Astrocyte (in vitro differentiated cells and primary cell): ENCODE measurements around the gene FBLN5. TPM values are rescaled to one million over a fixed set of nuclear protein-coding genes. Genes with fewer than 3 reads are reported as not detected.

Experiments
- DNase-seq: peaks from one replicate; pipeline ENCODE4 v3.0.0-alpha.2; 2010; ENCODE audit warnings: low read depth
- FAIRE-seq: peaks from 2 replicates; lab custom pipeline; 2011; peaks lifted over from hg19 to GRCh38; lab: Jason Lieb, UNC
- H2AFZ ChIP-seq: 2 replicates; pipeline ENCODE4 v1.6.0; 2012; ENCODE audit warnings: low read depth, low read length, inconsistent platforms
- H3K27ac ChIP-seq: 2 replicates; pipeline ENCODE4 v1.5.1; 2011; ENCODE audit warnings: low read depth, low read length, inconsistent platforms
- H3K27me3 ChIP-seq: 2 replicates; pipeline ENCODE4 v1.6.0; 2011; ENCODE audit warnings: low read length, inconsistent platforms; ENCODE audit not compliant: insufficient read depth
- H3K36me3 ChIP-seq: 2 replicates; pipeline ENCODE4 v1.5.1; 2011; ENCODE audit warnings: low read length, inconsistent platforms; ENCODE audit not compliant: insufficient read depth
- H3K4me1 ChIP-seq: 2 replicates; pipeline ENCODE4 v1.5.1; 2011; ENCODE audit warnings: low read length, inconsistent platforms; ENCODE audit not compliant: insufficient read depth
- H3K4me2 ChIP-seq: 2 replicates; pipeline ENCODE4 v1.6.0; 2012; ENCODE audit warnings: low read length, inconsistent platforms
- H3K4me3 ChIP-seq: 2 replicates; pipeline ENCODE4 v1.5.1; 2011; ENCODE audit warnings: low read depth, mild to moderate bottlenecking, low read length, inconsistent platforms; ENCODE audit not compliant: insufficient read depth
- H3K79me2 ChIP-seq: 2 replicates; pipeline ENCODE4 v1.6.0; 2012; ENCODE audit warnings: mild to moderate bottlenecking, low read length, inconsistent platforms; ENCODE audit not compliant: insufficient read depth
- H3K9ac ChIP-seq: 2 replicates; pipeline ENCODE4 v1.6.0; 2012; ENCODE audit warnings: mild to moderate bottlenecking, low read length, inconsistent platforms
- H3K9me3 ChIP-seq: 2 replicates; pipeline ENCODE4 v1.5.1; 2012; ENCODE audit warnings: low read depth, mild to moderate bottlenecking, low read length, inconsistent platforms; ENCODE audit not compliant: insufficient read depth
- H4K20me1 ChIP-seq: 2 replicates; pipeline ENCODE4 v1.6.0; 2012; ENCODE audit warnings: low read length, inconsistent platforms; ENCODE audit not compliant: insufficient read depth
- H3K27ac Mint-ChIP-seq: one replicate; pipeline ENCODE4 v1.8.0; 2021; ENCODE audit warnings: mild to moderate bottlenecking, mixed read lengths; ENCODE audit not compliant: unreplicated experiment
- H3K27me3 Mint-ChIP-seq: one replicate; pipeline ENCODE4 v1.8.0; 2021; ENCODE audit warnings: low read depth, mixed read lengths; ENCODE audit not compliant: unreplicated experiment
- H3K36me3 Mint-ChIP-seq: one replicate; pipeline ENCODE4 v1.8.0; 2021; ENCODE audit warnings: low read depth, mixed read lengths; ENCODE audit not compliant: unreplicated experiment
- H3K4me1 Mint-ChIP-seq: one replicate; pipeline ENCODE4 v1.8.0; 2021; ENCODE audit warnings: low read depth, mixed read lengths; ENCODE audit not compliant: unreplicated experiment
- H3K4me3 Mint-ChIP-seq: one replicate; pipeline ENCODE4 v1.8.0; 2021; ENCODE audit warnings: mild to moderate bottlenecking, moderate library complexity, mixed read lengths; ENCODE audit not compliant: unreplicated experiment
- H3K9me3 Mint-ChIP-seq: one replicate; pipeline ENCODE4 v1.8.0; 2021; ENCODE audit warnings: mild to moderate bottlenecking, mixed read lengths; ENCODE audit not compliant: unreplicated experiment
- EZH2 ChIP-seq: IDR thresholded peaks from 2 replicates; pipeline ENCODE4 v1.6.1; 2012; ENCODE audit warnings: mild to moderate bottlenecking, low read length, inconsistent platforms; ENCODE audit not compliant: insufficient read depth
- total RNA-seq: library from RNA; stranded (reverse); gene quantifications from 2 replicates; pipeline ENCODE4 v1.2.1, GENCODE V29; 2021
- TF ChIP-seq, protein P1 (sequence below): IDR thresholded peaks from 2 replicates; pipeline ENCODE4 v1.5.1; 2011; ENCODE audit warnings: low read depth, mild to moderate bottlenecking, inconsistent platforms, low read length, moderate library complexity; ENCODE audit not compliant: insufficient read depth

The FBLN5 gene
- total RNA-seq, 1 donor from 2014 or later = 12.5 TPM

GRCh38 chr14:91875525-91876286 lies 71.8 kb downstream of the FBLN5 start:
- no peaks in the 10 kb centered on the region for H3K9me3 ChIP-seq
- no peaks in the 10 kb centered on the region for H3K79me2 ChIP-seq
- Mint-ChIP-seq H3K4me3 (no peak overlapping the region), H3K36me3 (peaks cover 5% of the 10 kb centered on the region), H3K4me1 (peaks cover 5% of the 10 kb centered on the region), H3K9me3 (peaks cover 8% of the 10 kb centered on the region), H3K27ac (no peak overlapping the region), H3K27me3 (peaks cover 29% of the 10 kb centered on the region)
- H3K9ac ChIP-seq = no peak overlapping the region
- H3K27me3 ChIP-seq = peaks cover 4% of the 10 kb centered on the region
- no peaks in the 10 kb centered on the region for H3K4me1 ChIP-seq
- no peaks in the 10 kb centered on the region for H3K36me3 ChIP-seq
- FAIRE-seq = no peak
- no peak overlapping the region for H3K4me3 ChIP-seq
- no peak overlapping the region for H3K4me2 ChIP-seq
- H3K27ac ChIP-seq = no peak overlapping the region
- H2AFZ ChIP-seq = no peak overlapping the region
- no peak for DNase-seq
- H4K20me1 ChIP-seq = no peaks in the 10 kb centered on the region
- TF ChIP-seq, protein P1, sequence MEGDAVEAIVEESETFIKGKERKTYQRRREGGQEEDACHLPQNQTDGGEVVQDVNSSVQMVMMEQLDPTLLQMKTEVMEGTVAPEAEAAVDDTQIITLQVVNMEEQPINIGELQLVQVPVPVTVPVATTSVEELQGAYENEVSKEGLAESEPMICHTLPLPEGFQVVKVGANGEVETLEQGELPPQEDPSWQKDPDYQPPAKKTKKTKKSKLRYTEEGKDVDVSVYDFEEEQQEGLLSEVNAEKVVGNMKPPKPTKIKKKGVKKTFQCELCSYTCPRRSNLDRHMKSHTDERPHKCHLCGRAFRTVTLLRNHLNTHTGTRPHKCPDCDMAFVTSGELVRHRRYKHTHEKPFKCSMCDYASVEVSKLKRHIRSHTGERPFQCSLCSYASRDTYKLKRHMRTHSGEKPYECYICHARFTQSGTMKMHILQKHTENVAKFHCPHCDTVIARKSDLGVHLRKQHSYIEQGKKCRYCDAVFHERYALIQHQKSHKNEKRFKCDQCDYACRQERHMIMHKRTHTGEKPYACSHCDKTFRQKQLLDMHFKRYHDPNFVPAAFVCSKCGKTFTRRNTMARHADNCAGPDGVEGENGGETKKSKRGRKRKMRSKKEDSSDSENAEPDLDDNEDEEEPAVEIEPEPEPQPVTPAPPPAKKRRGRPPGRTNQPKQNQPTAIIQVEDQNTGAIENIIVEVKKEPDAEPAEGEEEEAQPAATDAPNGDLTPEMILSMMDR = no peak
- no peak for TF ChIP-seq EZH2

DNA sequence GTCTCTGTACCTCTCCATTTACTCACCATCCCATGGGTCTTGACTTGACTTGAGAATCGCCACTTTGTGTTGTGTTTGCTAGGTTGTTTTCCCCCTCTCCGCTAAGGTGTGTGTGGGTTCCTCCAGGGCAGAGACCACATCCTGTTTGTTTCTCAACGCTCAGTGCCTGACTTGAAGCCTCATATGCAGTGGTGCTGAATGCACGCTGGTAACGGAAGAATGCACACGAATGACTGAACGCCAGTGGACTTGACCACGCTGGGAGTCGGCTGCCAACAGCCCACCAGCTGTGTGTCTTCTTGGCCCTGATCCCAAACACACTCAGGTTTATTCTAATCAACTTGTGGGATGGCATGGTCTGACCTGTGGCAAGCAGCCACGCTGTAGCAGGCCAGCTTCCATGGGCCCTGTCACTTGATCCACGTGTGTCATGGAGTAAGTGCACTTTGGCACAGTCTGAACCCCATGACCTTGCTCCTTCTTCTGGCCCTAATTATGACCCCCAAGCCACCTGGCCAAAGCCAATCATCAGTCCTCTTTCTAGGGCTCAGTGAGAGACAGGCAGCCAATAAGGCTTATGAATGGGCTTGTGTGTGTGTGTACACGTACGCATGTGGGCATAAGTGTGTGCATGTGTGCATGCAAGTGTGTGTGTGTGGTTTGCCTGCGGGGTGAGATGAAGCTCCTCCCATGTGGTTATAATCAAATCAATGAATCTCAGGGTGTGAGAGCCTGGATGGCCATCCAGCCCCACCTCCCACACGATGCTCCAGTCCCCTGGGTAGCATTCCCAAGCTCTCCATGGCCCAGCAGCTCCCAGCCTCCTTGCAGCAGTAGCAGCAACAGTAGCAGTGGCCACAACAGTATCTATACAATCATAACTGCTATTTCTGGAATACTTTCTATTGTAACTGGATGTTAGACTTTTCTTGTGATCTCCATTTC lies 73.8 kb downstream of the FBLN5 start:
- TF ChIP-seq, protein P1 = no peak
- TF ChIP-seq EZH2 = no peak
- Mint-ChIP-seq H3K4me3 (no peak overlapping the region), H3K27ac (no peak overlapping the region), H3K9me3 (no peaks in the 10 kb centered on the region), H3K36me3 (peaks cover 2% of the 10 kb centered on the region), H3K4me1 (peaks cover 12% of the 10 kb centered on the region), H3K27me3 (peaks cover 27% of the 10 kb centered on the region)
- H3K9ac ChIP-seq = no peak overlapping the region
- no peaks in the 10 kb centered on the region for H4K20me1 ChIP-seq
- no peaks in the 10 kb centered on the region for H3K36me3 ChIP-seq
- H2AFZ ChIP-seq = no peak overlapping the region
- H3K4me3 ChIP-seq = no peak overlapping the region
- peaks cover 4% of the 10 kb centered on the region for H3K27me3 ChIP-seq
- no peak overlapping the region for H3K4me2 ChIP-seq
- H3K9me3 ChIP-seq = peaks cover under 1% of the 10 kb centered on the region
- no peak for DNase-seq
- no peaks in the 10 kb centered on the region for H3K79me2 ChIP-seq
- H3K27ac ChIP-seq = no peak overlapping the region
- peaks cover 6% of the 10 kb centered on the region for H3K4me1 ChIP-seq
- no peak for FAIRE-seq
